Activated naive CD8-positive, alpha-beta T cell treated with anti-CD3 and anti-CD28 coated beads, Interleukin-2, amount 50 U/mL, for 24 hours (primary cell): ENCODE measurements around the gene TFAP2E.

Experiments used
- ATAC-seq: fragments of 150-1000 bp; cut with Tn5 transposase; one replicate; pipeline ENCODE4 v1.10.0; 2021
- DNase-seq: peaks from one replicate; pipeline ENCODE4 v3.0.0; 2021
- H3K27ac Mint-ChIP-seq: one replicate; pipeline ENCODE4 v1.8.0; 2021; ENCODE audit warnings: mild to moderate bottlenecking, mixed read lengths
- H3K27me3 Mint-ChIP-seq: one replicate; pipeline ENCODE4 v1.8.0; 2021; ENCODE audit warnings: mixed read lengths
- H3K36me3 Mint-ChIP-seq: one replicate; pipeline ENCODE4 v1.8.0; 2021; ENCODE audit warnings: low read depth, mixed read lengths
- H3K4me1 Mint-ChIP-seq: one replicate; pipeline ENCODE4 v1.8.0; 2021; ENCODE audit warnings: mixed read lengths
- H3K4me3 Mint-ChIP-seq: one replicate; pipeline ENCODE4 v1.8.0; 2021; ENCODE audit warnings: mild to moderate bottlenecking, moderate library complexity, mixed read lengths
- H3K9me3 Mint-ChIP-seq: one replicate; pipeline ENCODE4 v1.8.0; 2021; ENCODE audit warnings: mixed read lengths

The TFAP2E gene

DNA sequence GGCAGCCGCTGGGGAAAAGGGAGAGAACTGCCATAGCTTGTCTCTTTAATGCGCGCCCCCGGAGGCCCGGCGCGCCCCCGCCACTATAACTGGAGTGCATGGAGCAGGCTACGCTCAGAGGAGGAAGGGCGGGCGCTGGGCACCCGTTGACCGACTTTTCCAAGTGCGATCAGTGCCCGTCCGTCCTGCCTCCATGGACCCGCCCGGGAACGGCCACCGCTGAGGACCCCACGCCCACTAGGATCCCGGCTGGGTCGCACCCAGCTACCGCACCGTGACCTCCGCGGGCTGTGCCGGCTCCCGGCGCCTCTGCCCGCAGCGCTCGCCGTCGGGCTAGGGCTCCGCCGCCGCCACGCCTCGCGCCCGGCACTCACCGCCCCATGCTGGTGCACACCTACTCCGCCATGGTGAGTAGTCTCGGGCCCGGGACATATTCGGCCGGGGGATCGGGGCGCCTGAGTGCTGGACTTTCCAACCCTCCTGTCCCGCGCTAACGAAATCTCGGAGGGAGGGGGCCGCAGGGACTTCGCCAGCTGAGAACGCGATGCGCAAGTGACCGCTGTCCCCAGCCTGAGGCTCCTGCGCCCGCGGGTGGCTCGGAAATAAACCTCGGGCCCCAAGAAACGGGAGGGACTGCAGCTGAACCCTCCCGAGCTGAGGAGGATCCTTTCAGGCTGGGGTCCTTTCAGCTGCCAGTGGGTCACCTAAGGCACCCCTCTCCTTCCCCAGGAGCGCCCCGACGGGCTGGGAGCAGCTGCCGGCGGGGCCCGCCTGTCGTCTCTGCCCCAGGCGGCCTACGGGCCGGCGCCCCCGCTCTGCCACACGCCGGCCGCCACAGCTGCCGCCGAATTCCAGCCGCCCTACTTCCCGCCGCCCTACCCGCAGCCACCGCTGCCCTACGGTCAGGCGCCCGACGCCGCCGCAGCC, at the start of gene TFAP2E:
Gene TFAP2E, plus strand, starts transcription at position 117 of the 927 bp plus-strand sequence. Its CDS starts 264 bp downstream, at position 381.
- H3K4me1 Mint-ChIP-seq = peaks cover 19% of the 10 kb centered on the region
- H3K9me3 Mint-ChIP-seq = no peaks in the 10 kb centered on the region
- no peak for ATAC-seq
- DNase-seq = no peak
- H3K36me3 Mint-ChIP-seq = no peaks in the 10 kb centered on the region
- no peak within 1 kb of the TSS for H3K27ac Mint-ChIP-seq
- H3K4me3 Mint-ChIP-seq = no peak within 1 kb of the TSS
- peaks cover 2% of the 10 kb centered on the region for H3K27me3 Mint-ChIP-seq

DNA sequence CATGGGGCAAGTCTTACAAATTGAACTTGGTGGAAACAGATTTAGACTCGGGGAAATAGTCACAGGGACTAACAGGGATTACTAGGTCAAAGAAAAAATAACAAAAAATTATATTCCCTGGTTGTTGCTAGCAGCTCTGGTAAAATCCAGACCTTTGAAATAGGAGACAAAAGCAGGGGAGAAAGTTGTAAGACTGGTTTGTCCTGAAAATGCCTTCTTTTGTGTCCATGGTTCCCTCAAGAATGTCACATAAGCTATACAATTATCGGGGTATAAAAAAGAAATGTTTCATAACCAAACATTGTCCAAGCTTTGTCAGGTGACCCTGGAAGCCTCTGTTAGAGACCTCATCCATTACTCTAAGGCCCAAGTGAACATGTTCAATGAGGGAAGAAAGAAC, 49.0 kb upstream of the TFAP2E start:
- H3K27ac Mint-ChIP-seq = no peak overlapping the region
- ATAC-seq = no peak
- H3K27me3 Mint-ChIP-seq = no peaks in the 10 kb centered on the region
- H3K4me1 Mint-ChIP-seq = peaks cover 4% of the 10 kb centered on the region
- H3K4me3 Mint-ChIP-seq = no peak overlapping the region
- peaks cover 25% of the 10 kb centered on the region for H3K36me3 Mint-ChIP-seq
- H3K9me3 Mint-ChIP-seq = peaks cover 10% of the 10 kb centered on the region
- DNase-seq = no peak

GRCh38 chr1:35530168-35530567, 42.9 kb upstream of the TFAP2E start:
- peaks cover 14% of the 10 kb centered on the region for H3K9me3 Mint-ChIP-seq
- ATAC-seq (no peak), DNase-seq (no peak)
- no peak overlapping the region for H3K4me3 Mint-ChIP-seq
- H3K4me1 Mint-ChIP-seq = no peaks in the 10 kb centered on the region
- H3K36me3 Mint-ChIP-seq = peaks cover 28% of the 10 kb centered on the region
- no peak overlapping the region for H3K27ac Mint-ChIP-seq
- no peaks in the 10 kb centered on the region for H3K27me3 Mint-ChIP-seq

- Mint-ChIP-seq H3K27ac (no peak overlapping the region), H3K36me3 (peaks cover 27% of the 10 kb centered on the region), H3K9me3 (peaks cover 14% of the 10 kb centered on the region), H3K4me3 (no peak overlapping the region), H3K27me3 (no peaks in the 10 kb centered on the region), H3K4me1 (peaks cover 5% of the 10 kb centered on the region)
- DNase-seq (no peak), ATAC-seq (no peak)
Observed at GRCh38 chr1:35530946-35531345, 42.2 kb upstream of the TFAP2E start.

- ATAC-seq = no peak
- H3K9me3 Mint-ChIP-seq = peaks cover 14% of the 10 kb centered on the region
- DNase-seq = no peak
- no peak overlapping the region for H3K4me3 Mint-ChIP-seq
- H3K36me3 Mint-ChIP-seq = peaks cover 27% of the 10 kb centered on the region
- peaks cover 9% of the 10 kb centered on the region for H3K4me1 Mint-ChIP-seq
- no peak overlapping the region for H3K27ac Mint-ChIP-seq
- H3K27me3 Mint-ChIP-seq = no peaks in the 10 kb centered on the region
Observed at GRCh38 chr1:35531368-35531767, 41.7 kb upstream of the TFAP2E start.

DNA sequence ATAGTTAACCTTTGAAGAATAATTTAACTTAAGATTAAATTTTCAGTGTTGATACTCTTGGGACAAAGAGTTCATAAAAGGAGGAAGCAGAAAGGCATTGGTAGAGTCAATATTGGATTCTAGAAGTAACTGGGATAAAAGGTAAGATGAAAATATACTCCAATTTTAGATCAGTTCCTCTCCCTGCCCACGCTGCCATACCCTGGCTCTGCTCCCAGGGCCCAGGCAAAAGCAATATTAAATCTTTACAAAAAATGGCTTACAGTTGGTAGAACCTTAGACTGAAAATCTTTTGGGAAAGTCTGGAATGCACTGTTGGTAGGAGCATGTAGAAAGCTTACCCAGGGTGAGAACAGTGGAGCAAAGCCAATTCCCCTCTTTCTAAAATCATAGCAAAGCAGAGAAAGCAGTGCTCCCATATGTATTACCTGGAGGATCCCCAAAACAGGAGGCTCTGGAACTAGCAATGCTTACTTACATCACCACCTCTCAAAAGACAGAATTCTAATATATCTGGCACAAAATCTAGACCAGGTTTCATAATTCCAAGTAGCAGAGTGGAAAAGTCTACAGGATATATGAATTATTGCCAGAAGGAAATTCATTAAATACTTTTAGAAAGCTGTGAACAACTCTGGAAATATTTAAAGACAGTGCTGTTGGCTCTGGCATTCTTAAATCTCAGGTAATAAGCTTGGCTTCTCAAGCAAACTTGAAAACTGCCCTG, 40.5 kb upstream of the TFAP2E start:
- peaks cover 22% of the 10 kb centered on the region for H3K4me1 Mint-ChIP-seq
- H3K27ac Mint-ChIP-seq = no peak overlapping the region
- H3K9me3 Mint-ChIP-seq = peaks cover 11% of the 10 kb centered on the region
- H3K27me3 Mint-ChIP-seq = no peaks in the 10 kb centered on the region
- no peak for DNase-seq
- no peak for ATAC-seq
- no peak overlapping the region for H3K4me3 Mint-ChIP-seq
- peaks cover 25% of the 10 kb centered on the region for H3K36me3 Mint-ChIP-seq

DNA sequence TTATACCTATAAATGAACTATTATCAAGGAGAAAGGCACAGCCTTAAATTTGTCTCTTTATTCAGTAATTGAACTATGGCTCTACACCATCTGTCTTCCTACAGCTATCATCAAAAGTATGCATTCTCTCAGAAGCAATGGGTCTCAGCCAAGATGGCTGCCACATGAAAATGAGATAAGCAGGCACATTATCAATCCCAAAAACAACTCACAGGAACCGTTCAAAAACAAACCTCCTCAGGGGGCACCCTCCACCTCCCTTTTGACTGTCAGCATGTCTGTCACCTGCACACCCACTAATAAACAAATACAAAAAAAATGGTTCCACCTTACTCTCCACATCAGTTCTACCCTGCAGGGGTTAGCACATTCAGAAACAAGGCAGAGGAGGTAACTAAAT, 39.5 kb upstream of the TFAP2E start:
- Mint-ChIP-seq H3K9me3 (peaks cover 11% of the 10 kb centered on the region), H3K4me3 (no peak overlapping the region), H3K27me3 (no peaks in the 10 kb centered on the region), H3K27ac (no peak overlapping the region), H3K4me1 (peaks cover 30% of the 10 kb centered on the region), H3K36me3 (peaks cover 21% of the 10 kb centered on the region)
- ATAC-seq (no peak), DNase-seq (no peak)

DNA sequence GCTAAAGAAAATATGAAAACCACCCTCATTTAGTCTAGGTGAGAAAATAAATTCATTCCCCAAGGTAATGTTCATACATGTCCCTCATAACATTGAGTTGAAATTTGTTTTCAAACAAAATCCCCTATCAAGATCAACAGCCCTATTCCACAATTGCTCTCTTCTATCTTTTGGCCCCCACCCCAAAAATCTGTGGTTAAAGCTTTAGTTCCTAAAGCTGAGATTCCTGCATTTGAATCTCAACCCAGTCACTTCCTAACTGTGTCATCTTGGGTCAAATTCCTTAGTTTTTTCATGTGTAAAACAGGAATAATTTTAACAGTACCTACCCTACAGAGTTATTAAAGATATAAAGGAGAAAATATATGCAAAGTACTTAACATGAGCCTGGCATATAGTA, 37.9 kb upstream of the TFAP2E start:
- Mint-ChIP-seq H3K4me1 (peaks cover 47% of the 10 kb centered on the region), H3K27ac (no peak overlapping the region), H3K36me3 (peaks cover 8% of the 10 kb centered on the region), H3K9me3 (peaks cover 5% of the 10 kb centered on the region), H3K27me3 (no peaks in the 10 kb centered on the region), H3K4me3 (no peak overlapping the region)
- DNase-seq = no peak
- ATAC-seq = no peak

DNA sequence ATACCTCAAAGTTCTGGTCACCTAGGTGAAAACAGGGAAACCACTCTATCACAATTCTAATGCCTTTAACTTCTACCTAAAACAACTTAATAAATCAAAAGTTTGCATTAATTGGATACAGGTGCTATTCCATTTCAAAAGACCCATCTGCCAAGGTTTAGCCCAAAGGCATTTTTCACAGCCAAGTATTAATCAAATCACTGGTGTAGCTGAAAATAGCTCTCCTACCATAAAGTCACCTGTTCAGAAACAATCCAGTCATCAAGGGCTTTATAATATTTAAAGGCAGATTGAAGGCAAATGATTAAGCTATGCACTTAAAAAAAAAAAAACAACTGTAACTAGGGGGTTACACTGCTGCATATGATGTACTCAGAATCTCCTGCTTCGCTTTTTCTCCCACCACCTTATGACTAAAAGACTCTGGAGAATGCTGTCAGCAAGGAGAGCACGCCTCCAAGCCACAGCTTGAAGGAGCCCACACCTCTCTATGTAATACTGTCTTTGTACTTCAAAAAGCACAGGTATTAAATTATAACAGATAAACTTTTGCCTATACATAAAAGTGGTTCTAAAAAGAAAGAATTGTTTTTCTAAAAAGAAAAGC, 36.5 kb upstream of the TFAP2E start:
- DNase-seq = no peak
- Mint-ChIP-seq H3K9me3 (no peaks in the 10 kb centered on the region), H3K36me3 (peaks cover 3% of the 10 kb centered on the region), H3K27me3 (no peaks in the 10 kb centered on the region), H3K27ac (peak overlapping the region; percentile 37), H3K4me1 (peaks cover 52% of the 10 kb centered on the region), H3K4me3 (no peak overlapping the region)
- peak; percentile 55 for ATAC-seq

DNA sequence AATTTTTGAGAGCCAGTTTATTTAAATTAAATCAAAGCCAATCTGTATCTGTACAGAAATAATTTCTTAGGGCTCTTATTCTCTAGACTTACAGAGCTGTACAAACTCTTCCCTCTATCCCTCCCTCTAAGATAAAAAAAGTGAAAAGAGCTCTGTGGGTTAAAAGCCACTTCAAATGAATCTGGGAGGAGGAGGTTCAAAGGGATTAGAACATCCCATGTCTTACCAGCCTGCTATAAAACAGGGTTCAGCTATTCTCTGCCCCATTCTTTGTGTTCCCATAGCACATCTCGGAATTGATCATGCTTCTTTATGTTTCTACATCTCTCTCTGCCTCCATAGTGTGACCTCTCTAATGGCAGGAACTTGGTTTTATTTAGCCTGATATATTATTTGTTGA, 35.3 kb upstream of the TFAP2E start:
- no peaks in the 10 kb centered on the region for H3K9me3 Mint-ChIP-seq
- DNase-seq (no peak), ATAC-seq (no peak)
- peak overlapping the region; percentile 18 for H3K27ac Mint-ChIP-seq
- H3K4me1 Mint-ChIP-seq = peaks cover 58% of the 10 kb centered on the region
- no peak overlapping the region for H3K4me3 Mint-ChIP-seq
- H3K27me3 Mint-ChIP-seq = no peaks in the 10 kb centered on the region
- peaks cover 5% of the 10 kb centered on the region for H3K36me3 Mint-ChIP-seq

DNA sequence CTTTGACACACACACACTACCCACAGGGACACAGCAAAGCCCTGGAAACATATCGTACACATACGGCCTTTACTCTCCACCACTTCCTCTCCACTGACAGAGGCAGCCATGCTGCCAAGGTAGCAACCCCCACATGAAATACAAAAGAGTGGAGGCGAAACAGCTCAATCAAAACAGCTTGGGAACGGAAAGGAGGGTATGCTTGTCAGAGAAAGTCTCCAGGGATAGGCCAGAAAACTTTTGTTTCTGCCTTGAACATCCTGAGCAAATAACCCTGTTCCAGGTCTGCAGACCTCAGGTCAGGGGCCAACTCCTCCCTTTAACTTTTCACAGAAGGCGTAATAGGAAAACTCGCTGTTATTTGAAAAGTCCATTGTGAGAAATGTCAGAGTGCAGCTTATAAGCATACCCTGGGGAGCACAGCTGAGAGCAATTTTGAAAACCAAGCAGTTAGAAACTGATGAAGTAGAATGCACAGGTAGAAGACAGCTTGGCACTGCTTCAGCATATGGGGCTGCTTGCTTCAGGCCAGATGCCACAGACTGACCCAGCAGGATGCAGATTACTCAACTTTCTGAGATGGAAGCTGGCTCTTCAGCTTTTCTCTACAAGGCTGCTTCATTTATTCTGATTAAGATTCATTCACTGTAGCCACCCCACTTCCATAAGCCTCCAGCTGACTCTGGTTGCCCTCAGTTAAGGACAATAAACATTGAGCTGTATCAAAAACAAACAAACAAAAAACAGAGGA, 33.9 kb upstream of the TFAP2E start:
- DNase-seq (peak; percentile 32), ATAC-seq (peak; percentile 92)
- Mint-ChIP-seq H3K36me3 (peaks cover 5% of the 10 kb centered on the region), H3K4me3 (peak overlapping the region; percentile 77), H3K27ac (peak overlapping the region; percentile 96), H3K27me3 (no peaks in the 10 kb centered on the region), H3K9me3 (no peaks in the 10 kb centered on the region), H3K4me1 (peaks cover 68% of the 10 kb centered on the region)

DNA sequence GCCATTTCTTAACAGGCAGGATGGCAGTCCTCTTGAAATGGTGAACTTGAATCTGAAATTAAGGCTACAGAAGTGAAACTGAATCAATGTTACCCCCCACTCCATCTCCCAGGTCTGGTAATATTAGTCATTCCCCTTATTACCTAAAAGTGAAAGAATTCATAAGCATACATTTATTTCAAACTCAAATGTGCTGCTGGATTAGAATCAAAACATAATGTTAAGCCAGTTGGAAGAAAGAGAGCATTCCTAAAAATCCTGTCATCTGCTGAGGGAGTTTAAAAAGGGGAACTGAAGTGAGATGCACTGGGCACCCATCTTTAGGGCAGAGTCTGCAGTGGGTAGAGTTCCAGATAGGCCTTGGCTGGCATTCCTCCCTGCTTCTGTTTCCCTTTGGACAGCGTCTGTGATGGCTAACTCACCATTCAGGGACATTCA, 33.3 kb upstream of the TFAP2E start:
- Mint-ChIP-seq H3K27ac (peak overlapping the region; percentile 96), H3K9me3 (no peaks in the 10 kb centered on the region), H3K36me3 (peaks cover 5% of the 10 kb centered on the region), H3K27me3 (no peaks in the 10 kb centered on the region), H3K4me3 (peak overlapping the region; percentile 77), H3K4me1 (peaks cover 73% of the 10 kb centered on the region)
- no peak for DNase-seq
- peak; percentile 48 for ATAC-seq

DNA sequence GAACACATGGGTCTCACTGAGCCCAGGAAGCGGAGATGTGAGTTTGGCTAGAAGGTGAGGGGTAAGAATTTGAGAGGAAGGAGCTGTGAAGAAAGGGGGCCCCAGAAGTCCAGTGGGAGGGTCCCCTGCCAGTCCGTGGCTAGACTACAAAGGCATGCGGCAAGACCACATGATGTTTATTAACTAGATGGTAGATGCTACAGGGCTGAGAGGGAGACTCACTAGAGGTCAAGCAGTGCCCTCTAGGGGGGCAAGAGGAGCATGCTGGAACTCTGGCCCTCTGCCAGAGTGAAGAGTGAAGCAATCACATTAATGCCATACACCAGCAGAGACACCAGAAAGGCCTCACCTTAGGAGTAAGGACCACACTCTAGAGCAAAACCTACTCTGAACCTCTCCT, 28.1 kb upstream of the TFAP2E start:
- Mint-ChIP-seq H3K4me3 (no peak overlapping the region), H3K4me1 (peaks cover 46% of the 10 kb centered on the region)

GRCh38 chr1:35546614-35547013, 26.5 kb upstream of the TFAP2E start:
- no peaks in the 10 kb centered on the region for H3K9me3 Mint-ChIP-seq
- H3K4me3 Mint-ChIP-seq = no peak overlapping the region
- DNase-seq (no peak), ATAC-seq (no peak)
- H3K4me1 Mint-ChIP-seq = peaks cover 40% of the 10 kb centered on the region
- peaks cover 17% of the 10 kb centered on the region for H3K36me3 Mint-ChIP-seq
- H3K27me3 Mint-ChIP-seq = no peaks in the 10 kb centered on the region
- no peak overlapping the region for H3K27ac Mint-ChIP-seq

More for the DNA sequence above, 28.1 kb upstream of the TFAP2E start:
- peak; percentile 84 for ATAC-seq
- Mint-ChIP-seq H3K27me3 (no peaks in the 10 kb centered on the region), H3K9me3 (no peaks in the 10 kb centered on the region), H3K27ac (no peak overlapping the region), H3K36me3 (peaks cover 15% of the 10 kb centered on the region)
- peak; percentile 45 for DNase-seq
